NOMO-1 treated with dmso at 0.1 percent for 144 hours (cell line): ENCODE measurements around the gene GABRA4.

Experiments
- DNase-seq: peaks from one replicate; lab custom pipeline; 2025; ENCODE audit not compliant: unreplicated experiment; lab: John Stamatoyannopoulos, UW

Gene GABRA4

DNA sequence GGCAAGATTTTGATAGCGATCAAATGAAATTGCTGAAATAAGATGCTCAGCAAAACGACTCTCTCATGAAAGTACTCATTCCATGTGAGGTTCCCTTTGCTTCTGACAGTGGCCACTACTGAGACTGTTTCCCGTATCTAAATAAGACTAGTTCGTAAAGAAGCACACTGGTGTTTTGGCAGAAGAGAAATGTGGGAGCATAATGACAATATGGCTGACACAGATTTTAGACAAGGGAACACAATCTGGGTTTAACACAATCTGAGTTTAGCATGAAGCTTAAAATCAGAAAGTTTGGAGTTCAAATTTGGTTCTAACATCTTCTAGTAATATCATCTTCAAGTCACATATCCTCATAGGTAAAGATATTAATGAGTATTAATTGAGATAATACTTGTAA is 13.7 kb downstream of the GABRA4 start:
- DNase-seq, result no peak

GRCh38 chr4:46979283-46979682 is 14.1 kb downstream of the GABRA4 start:
- DNase-seq, result peak; percentile 29

GRCh38 chr4:46977245-46977644 is 16.1 kb downstream of the GABRA4 start:
- DNase-seq, result no peak

DNA sequence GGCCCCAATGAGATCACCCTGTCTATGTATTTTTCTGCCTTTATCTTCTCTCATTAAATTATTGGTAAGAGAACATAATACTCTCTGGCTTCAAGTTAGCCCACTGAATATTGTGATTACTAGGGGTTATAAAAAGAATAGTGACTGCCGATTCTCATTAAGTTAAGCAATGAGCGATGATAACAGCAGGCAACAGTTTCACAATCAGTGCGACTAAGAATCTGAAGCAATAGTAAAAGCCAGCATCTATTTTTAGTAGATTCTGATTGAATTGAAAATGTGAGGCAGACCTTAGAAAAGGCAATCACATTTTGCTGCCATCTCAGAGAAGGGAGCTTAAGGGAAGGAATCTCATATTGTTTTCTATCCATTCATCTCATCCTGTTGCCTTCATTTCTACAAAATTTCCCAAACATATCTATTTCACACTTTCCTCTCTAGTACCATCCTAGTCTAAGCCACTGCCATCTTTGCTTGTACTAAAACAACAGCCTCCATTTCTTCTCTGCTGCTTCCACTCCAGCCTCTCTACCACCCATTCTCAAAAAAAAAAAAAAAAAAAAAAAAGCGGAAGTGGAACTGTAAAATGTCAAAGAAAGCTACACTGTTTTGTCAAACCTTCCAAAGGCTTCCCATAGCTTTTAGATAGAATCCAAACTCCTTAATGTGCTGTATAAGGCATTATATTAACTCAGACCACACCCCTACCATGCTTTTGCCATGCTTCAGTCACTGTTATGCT is 17.4 kb downstream of the GABRA4 start:
- peak; percentile 62 for DNase-seq

DNA sequence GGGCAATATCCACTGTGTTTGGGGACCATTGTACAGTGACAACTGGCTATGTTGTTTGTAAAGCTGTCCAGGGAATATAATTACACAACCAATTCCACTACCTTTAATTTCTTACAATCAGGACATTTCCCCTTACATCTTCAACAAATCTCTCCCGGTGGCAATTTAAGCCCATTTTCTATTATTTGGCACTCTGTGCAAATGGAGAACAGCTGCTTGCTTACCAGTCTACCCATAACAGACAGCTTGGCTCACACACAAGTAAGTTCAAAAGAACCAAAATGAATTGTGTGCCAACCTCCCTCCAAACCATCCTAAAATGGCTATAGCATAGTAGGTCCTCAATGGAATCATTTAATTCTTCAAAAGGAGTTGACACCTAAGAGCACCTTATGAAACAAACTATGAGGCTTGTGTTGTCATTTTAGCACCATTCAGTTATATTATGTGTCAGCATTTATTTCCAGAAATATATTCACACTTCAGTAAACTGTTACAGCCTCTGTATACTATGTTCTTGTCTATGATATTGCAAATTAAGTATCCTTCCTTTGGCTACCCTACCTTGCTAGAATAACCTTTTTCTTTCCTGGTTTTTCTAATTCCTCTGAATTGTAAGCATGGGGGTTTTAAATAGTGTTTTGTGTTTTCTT is 18.4 kb downstream of the GABRA4 start:
- DNase-seq, result no peak

DNA sequence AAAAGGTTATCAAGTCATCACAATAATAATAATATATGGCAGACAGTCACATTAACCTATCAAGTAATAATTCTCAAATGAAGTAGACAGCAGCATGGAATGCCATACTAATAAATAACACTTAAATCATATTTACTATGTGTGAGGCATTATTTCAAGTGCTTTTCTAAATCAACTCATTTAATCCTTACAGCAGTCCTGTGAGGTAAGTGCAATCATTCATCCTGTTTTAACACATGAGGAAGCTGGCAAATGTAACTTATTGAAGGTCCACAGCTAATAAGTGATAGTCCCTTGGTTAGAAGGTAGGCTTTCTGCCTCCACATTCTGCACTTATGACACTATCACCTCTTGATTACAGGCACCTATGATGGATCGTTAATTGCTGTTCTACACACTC is 24.5 kb downstream of the GABRA4 start:
- no peak for DNase-seq

DNA sequence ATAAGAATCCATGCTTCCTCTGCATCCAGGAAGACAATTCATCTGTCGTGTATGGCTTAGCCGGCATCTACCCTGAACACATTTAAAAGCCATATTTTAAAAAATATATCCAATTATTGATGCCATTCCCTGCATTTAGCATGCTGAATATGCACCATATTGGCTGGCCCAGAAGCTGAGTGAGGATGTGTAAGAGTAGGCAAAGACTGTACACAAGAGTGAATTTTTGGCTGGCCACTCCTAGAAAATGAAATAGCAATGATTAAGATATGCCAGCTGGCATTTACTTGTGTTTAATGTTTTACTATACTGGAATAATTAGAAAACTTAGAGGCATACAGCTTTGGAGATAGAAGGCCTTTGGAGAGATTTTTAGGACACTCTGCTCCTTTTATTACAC is 25.8 kb downstream of the GABRA4 start:
- DNase-seq, result no peak

- no peak for DNase-seq
Observed at GRCh38 chr4:46958742-46959488, 34.5 kb downstream of the GABRA4 start.

- DNase-seq, result no peak
Observed at GRCh38 chr4:46956451-46956850, 36.9 kb downstream of the GABRA4 start.

DNA sequence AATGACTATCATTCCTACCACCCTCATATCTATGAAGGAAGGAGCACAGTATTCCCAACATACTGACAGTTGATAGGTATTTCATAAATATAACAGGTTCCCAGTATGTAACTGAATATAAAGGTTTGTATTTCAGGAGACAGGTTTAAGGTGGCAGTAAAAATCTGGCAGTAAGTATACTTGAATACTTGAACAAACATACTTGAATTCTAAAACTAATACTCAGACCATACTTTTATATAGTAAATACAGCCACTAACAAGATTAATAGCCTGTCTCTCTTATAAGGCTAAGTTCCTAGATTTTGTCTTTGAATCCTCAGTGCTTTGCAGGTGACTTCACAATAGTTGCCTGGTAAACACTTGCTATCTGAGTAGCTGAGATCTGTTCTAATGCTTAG is 37.8 kb downstream of the GABRA4 start:
- no peak for DNase-seq

DNA sequence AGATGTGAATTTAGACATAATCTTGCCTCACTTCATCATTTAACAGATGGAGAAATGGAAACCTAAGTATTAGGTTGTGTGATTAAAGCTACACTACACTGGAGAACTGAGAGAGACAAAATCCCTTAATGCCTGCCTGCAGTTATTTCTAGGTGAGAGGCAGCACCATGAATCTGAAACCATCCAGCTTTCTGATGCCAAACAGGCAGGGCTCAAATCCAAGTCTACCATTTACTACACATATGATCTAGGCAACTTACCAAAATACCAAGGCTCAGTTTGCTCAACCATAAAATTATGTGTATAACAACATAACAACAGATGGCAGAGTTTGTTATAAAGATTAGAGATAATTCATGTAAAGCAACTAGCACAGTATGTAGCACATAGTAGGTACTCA is 38.7 kb downstream of the GABRA4 start:
- DNase-seq, result no peak

DNA sequence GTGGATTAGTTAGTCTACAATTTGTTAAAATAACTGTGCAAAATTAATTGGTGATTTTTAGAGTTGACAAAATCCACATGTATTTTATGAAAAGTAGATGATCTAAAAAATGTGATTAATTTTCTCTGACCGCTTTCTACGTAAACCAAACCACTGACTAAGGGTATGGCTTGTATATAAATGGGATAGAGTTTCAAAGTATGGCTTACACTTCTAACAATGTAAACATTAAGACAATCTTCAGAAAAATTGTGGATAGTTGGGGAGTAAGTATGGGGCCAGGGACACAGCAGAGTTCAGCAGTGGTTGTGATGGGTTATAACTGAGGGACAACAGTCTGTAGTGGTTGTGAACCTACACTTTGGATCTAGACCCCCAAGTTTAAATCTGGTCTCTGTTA is 39.8 kb downstream of the GABRA4 start:
- no peak for DNase-seq

DNA sequence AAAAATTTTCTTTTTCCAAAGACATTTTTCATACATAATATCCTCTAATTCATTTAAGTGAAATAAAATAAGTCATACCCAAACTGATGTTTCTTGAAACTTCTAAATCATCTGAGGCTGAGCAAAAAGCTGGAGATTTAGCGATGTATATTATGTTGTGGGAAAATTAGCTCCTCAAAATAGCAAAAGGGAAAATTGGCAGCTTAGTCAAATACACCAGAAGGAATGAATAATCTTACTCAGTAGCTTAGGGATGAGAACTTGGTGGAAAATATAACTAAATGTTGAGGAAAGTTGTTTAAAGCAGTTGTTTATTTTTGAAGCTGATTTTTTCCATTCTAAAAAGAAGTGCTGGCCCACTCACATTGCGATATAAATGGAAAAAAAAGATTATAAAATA is 40.9 kb downstream of the GABRA4 start:
- DNase-seq, result no peak

DNA sequence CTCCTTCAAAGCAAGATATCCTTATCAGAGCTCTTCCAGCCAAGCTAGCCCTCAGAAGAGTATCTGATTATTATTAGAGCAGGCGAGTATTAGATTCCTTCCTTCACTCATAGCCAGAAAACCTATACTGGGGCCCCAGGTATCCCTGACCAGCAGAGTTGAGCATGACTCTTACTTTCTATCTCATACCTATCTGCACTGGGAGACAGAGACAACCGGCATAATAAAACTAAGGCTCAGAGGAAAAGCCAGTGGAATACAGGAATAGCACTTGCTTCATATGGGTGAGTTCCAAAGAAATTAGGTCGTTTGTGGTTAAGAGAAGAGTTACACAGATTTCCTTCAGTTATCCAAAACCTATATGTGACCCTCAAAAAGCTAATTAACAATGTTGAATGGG is 42.6 kb downstream of the GABRA4 start:
- DNase-seq, result no peak

DNA sequence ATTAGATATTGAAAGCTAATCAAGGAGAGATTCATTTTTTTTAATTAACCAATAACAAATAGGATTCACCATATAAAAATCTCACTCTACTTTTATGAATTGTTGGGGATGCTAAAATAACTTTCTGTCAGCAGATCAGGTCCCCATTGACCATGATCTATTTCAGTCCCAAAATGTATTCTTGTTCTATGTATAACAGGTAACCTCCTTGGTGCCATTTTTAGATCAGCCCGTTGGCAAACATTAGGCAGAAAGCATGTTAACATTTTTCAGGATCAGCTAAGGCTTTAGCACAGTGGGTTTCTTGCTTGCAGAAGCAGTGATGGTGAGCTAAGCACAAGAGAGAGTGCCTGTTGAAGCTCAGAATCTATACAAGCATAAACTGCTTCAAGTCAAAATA is 43.6 kb downstream of the GABRA4 start:
- DNase-seq, result no peak

DNA sequence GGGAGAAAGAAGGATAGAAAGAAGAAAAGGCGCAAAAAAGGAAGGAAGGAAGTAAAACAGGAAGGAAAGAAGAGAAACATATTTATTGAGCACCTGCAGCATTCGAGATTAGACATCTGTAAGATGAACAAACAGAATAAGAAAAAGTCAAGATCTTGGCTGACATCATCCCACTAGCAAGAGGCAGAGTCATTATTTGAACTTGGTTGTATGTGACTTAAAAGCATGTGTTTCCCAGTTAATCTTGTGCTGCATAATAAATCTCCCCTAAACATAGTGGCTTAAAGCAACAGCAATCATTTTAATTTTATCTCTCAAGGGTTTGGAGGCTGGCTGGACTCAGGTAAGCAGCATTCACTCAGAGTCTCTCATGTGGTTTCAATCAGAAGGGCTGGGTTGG is 45.8 kb downstream of the GABRA4 start:
- DNase-seq, result no peak

- no peak for DNase-seq
Observed at GRCh38 chr4:46946919-46947536, 46.4 kb downstream of the GABRA4 start.

DNA sequence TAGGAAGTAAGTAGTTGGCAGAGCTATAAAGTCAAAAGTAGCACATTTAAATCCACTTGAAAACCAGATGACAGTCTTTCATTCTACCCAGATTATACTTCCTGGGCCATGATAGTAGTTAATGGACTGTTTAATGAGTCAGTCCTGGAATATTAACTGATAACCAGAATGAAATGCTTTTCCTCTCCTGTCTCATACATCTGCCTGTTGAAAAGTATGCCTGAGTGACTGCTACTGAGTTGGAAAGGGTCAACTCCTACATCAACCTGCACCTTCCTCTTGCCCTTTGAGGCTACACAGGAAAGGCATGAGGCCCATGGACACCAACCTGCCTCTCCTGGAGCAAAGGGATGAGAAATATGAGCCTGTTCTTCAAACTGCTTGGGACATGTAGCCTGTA is 48.3 kb downstream of the GABRA4 start:
- no peak for DNase-seq

- DNase-seq, result no peak
Observed at GRCh38 chr4:46944345-46944744, 49.0 kb downstream of the GABRA4 start.

- no peak for DNase-seq
Observed at GRCh38 chr4:46937493-46937892, 55.9 kb downstream of the GABRA4 start.

DNA sequence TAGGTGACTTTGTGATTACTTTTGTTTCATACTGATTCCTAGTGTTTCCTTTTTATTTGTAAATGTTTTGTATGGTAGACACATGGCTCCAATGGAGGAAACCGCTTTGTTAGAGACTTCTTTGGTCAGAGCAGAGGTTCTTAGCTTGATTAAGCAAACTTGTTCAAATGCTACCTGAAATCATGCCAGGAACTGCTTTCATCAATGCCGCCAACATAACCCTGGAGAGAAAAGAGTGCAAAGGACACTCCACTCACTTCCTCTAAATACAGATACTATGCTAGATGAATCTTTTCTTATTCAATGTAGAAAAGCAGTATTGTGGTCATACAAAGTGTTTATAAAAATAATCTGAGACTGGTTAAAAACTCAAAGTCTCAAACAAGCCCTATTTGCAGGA is 58.7 kb downstream of the GABRA4 start:
- DNase-seq, result no peak

GRCh38 chr4:46933686-46934085 is 59.7 kb downstream of the GABRA4 start:
- DNase-seq, result no peak
